Right lobe of liver (tissue), 6 donors: ENCODE measurements around the gene SLC22A6. TPM values are rescaled to one million over a fixed set of nuclear protein-coding genes. Genes with fewer than 3 reads are reported as not detected.

ENCODE experiments used
- ATAC-seq, 4 donors: fragments of 200-7000 bp; cut with Tn5 transposase; one replicate each; pipeline ENCODE4 v1.9.1; 2020; ENCODE audit warnings: mild to moderate bottlenecking in 4 of 4, moderate library complexity in 4 of 4
- DNase-seq, 3 donors: peaks; one replicate each; pipeline ENCODE4 v3.0.0-alpha.2; 2020
- H3K27ac ChIP-seq, 3 donors: fragments of 200-600 bp; one replicate each; pipeline ENCODE4 v1.8.0; 2022
- H3K27me3 ChIP-seq, 2 donors: fragments of 200-600 bp; one replicate each; pipeline ENCODE4 v1.8.0; 2022
- H3K36me3 ChIP-seq, 4 donors: fragments of 200-600 bp; sonication (generic) in 1 of 4; one replicate each; pipeline versions ENCODE4 v1.5.1 to v1.8.0; 2017 to 2022; ENCODE audit warnings: control low read depth in 1 of 4
- H3K4me1 ChIP-seq, 4 donors: fragments of 200-600 bp; sonication (generic) in 1 of 4; one replicate each; pipeline versions ENCODE4 v1.5.1 to v1.8.0; 2017 to 2022; ENCODE audit warnings: control low read depth in 1 of 4
- H3K4me3 ChIP-seq, 3 donors: fragments of 200-600 bp; one replicate each; pipeline ENCODE4 v1.8.0; 2022
- H3K9me3 ChIP-seq, 4 donors: fragments of 200-600 bp; sonication (generic) in 1 of 4; one replicate each; pipeline versions ENCODE4 v1.5.1 to v1.8.0; 2017 to 2022; ENCODE audit warnings: control low read depth in 1 of 4
- POLR2A ChIP-seq: fragments of 450-650 bp; IDR thresholded peaks from one replicate; pipeline ENCODE4 v1.6.1; 2017; ENCODE audit warnings: antibody characterized with exemption, mild to moderate bottlenecking
- WGBS: methylation state at CpG from one replicate; pipeline ENCODE4 v1.1.6; 2018; ENCODE audit warnings: low coverage, low lambda C conversion rate; ENCODE audit not compliant: insufficient coverage; ENCODE audit errors: missing lambda C conversion rate; 5-methylcytosine and 5-hydroxymethylcytosine counted together
- intact Hi-C, 2 donors: fragments of 100-400 bp; cut with DNase I; formaldehyde crosslinking; loops; one replicate each; pipeline versions ENCODE4 v1.11.2 to v1.14.1; 2022
- total RNA-seq, 6 experiments: library from RNA; depleted of rRNA in 2 of 6; stranded (reverse); fragments of >200 nt in 2 of 6; fragmentation: NEBNext Ultra II Directional in 3 of 6; extraction: Animal tissue kit (Norgen Biotek cat#: 25700) in 3 of 6; gene quantifications; one replicate each; pipeline versions ENCODE4 v1.1.0 to v1.2.4, GENCODE V29; 2016 to 2023
- TF ChIP-seq, protein P1 (sequence below), 4 donors: fragments of 200-600 bp in 3 of 4; fragments of 450-650 bp in 1 of 4; IDR thresholded peaks; one replicate each; pipeline versions ENCODE4 v1.5.1 to v1.8.0; 2016 to 2022; ENCODE audit warnings: antibody characterized with exemption in 4 of 4, mild to moderate bottlenecking in 2 of 4
- donor health status: DM: no; HTN: yes; CAD: no.
- donor health status: DM: no; HTN: no; CAD: no.
- donor health status: DM: no; HTN: no; CAD: no.
- donor health status: DM: no; HTN: yes; CAD: no.
- donor health status: DM: no; HTN: yes; CAD: no.

Gene SLC22A6
- total RNA-seq, 6 experiments from 2014 or later = not detected

DNA sequence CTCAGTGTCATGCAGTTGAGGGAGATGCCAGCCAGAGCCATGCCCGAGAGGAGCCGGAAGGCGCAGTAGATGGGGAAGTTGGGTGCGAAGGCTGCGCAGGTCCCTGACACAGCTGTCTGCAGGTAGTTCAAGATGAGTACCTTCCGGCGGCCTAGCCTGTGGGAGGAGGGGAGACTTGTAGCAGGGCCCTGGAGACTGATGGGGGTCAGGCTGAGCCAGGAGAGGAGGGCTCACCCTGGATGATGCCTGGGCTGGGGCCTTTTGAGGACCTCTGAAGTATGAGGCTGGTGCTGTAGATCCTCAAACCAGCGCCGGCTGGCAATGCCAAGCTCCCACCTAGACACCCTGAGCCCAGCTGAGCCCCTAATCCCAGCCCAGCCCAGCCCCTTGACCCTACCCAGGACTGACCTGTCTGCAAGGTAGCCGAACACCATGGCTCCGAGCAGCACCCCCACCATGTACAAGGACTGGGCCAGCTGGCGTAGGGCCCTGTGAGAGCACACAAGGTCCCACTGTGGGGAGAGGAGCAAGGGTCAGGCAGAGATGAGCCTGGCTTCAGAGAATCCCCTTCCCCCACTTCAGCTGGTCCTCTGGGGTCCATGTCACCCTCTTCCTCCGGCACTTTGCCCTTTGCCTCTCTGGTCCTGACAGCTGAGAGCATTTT lies 1.1 kb downstream of the SLC22A6 start:
- WGBS = 54% methylated on average over 2 of the region's 13 CpGs
- peak in 1 of 4 donors; percentile 12 for ATAC-seq
- intact Hi-C loops = no loop called here

DNA sequence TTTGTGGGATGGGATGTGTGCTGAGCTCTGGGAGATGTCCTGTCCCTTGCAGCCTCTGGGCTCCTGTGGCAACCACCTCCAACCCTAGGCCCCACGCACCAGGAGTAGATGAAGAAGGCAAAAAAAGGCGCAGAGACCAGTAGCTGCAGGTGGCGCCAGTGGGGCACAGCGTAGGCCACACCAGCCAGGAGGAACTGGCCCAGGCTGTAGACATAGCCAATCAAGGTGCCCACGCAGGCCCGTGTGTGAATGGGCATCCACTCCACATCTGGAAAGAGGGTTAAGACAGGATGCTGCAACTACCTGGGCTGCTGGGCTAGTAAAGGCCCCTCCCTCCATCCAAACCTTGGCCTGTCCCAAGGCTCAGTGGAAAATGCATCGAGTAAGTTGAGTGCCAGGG lies 3.0 kb downstream of the SLC22A6 start:
- no peak overlapping the region for H3K27ac ChIP-seq
- DNase-seq = no peak
- H3K4me1 ChIP-seq = no peaks in the 10 kb centered on the region
- H3K36me3 ChIP-seq = no peaks in the 10 kb centered on the region
- TF ChIP-seq, protein P1, sequence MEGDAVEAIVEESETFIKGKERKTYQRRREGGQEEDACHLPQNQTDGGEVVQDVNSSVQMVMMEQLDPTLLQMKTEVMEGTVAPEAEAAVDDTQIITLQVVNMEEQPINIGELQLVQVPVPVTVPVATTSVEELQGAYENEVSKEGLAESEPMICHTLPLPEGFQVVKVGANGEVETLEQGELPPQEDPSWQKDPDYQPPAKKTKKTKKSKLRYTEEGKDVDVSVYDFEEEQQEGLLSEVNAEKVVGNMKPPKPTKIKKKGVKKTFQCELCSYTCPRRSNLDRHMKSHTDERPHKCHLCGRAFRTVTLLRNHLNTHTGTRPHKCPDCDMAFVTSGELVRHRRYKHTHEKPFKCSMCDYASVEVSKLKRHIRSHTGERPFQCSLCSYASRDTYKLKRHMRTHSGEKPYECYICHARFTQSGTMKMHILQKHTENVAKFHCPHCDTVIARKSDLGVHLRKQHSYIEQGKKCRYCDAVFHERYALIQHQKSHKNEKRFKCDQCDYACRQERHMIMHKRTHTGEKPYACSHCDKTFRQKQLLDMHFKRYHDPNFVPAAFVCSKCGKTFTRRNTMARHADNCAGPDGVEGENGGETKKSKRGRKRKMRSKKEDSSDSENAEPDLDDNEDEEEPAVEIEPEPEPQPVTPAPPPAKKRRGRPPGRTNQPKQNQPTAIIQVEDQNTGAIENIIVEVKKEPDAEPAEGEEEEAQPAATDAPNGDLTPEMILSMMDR (IDR thresholded peaks at IDR 0.05) = no peak
- no peak for TF ChIP-seq POLR2A
- no peaks in the 10 kb centered on the region for H3K27me3 ChIP-seq
- ATAC-seq = no peak
- intact Hi-C loops = no loop called here
- 90% methylated on average over 4 of the region's 7 CpGs for WGBS
- no peak overlapping the region for H3K4me3 ChIP-seq
- H3K9me3 ChIP-seq = no peaks in the 10 kb centered on the region

More for the DNA sequence above, 1.1 kb downstream of the SLC22A6 start:
- TF ChIP-seq, protein P1 (IDR thresholded peaks at IDR 0.05) = no peak
- no peak for TF ChIP-seq POLR2A
- Histone ChIP-seq H3K9me3 (no peaks in the 10 kb centered on the region), H3K27ac (no peak overlapping the region), H3K4me3 (no peak overlapping the region), H3K27me3 (no peaks in the 10 kb centered on the region), H3K4me1 (no peaks in the 10 kb centered on the region), H3K36me3 (no peaks in the 10 kb centered on the region)
- no peak for DNase-seq

DNA sequence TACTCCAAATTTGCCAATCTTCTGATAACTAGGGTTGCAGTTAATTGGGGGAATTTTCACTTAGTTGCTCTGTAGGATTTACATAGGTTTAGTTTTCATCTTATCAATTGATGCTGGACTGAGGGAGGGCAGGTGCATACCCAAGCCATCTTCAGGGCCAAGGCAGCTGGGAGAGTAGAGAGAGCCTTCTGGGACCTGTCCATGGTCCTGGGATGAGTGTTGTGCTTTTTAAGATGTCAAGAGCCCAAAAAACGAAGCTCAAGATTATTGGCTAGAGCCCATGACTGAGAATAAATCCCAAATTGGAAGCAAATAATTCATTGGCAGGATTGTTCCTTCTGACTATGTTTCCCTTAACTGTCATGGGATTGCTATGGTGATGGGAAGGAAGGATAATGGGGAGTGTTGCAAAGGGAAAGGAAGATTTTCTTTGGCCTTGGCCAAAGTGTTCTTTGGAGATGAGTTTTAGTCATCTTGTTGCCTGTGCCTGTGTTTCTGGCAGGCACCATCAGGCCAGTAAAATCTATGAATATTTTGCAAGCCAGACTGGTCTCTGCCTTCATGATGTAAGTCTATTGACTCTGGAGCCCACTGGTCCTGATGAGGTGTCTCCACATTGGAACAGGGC lies 4.5 kb downstream of the SLC22A6 start:
- no peak for ATAC-seq
- no peaks in the 10 kb centered on the region for H3K36me3 ChIP-seq
- intact Hi-C loops = no loop called here
- no peak overlapping the region for H3K4me3 ChIP-seq
- no peak for DNase-seq
- no peaks in the 10 kb centered on the region for H3K9me3 ChIP-seq
- no peak overlapping the region for H3K27ac ChIP-seq
- 43% methylated on average over 1 of the region's 1 CpG for WGBS
- no peak for TF ChIP-seq POLR2A
- TF ChIP-seq, protein P1 (IDR thresholded peaks at IDR 0.05) = no peak
- H3K4me1 ChIP-seq = no peaks in the 10 kb centered on the region
- H3K27me3 ChIP-seq = no peaks in the 10 kb centered on the region

DNA sequence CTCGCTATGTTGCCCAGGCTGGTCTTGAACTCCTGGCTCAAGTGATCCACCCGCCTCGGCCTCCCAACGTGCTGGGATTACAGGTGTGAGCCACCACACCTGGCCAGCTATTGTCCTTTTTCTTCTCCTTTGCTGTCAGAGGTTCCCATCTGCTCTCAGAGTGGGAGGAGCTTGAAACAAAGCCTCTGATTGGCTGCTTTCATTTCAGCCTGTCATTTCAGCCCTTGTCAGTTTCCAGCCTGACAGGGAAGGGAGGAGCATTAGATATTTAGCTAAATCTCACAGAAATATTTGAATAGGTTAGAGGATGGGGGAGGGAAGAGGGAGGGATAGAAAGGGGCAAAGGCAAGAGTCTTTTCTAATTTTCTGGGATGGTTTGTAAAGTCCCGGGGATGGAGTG lies 8.7 kb downstream of the SLC22A6 start:
- TF ChIP-seq, protein P1 (IDR thresholded peaks at IDR 0.05) = no peak
- no peak for TF ChIP-seq POLR2A
- H3K4me1 ChIP-seq = no peaks in the 10 kb centered on the region
- H3K27ac ChIP-seq = no peak overlapping the region
- H3K36me3 ChIP-seq = no peaks in the 10 kb centered on the region
- intact Hi-C loops = no loop called here
- DNase-seq (no peak), ATAC-seq (no peak)
- WGBS = 57% methylated on average over 3 of the region's 5 CpGs
- H3K9me3 ChIP-seq = no peaks in the 10 kb centered on the region
- no peaks in the 10 kb centered on the region for H3K27me3 ChIP-seq
- no peak overlapping the region for H3K4me3 ChIP-seq
